H1 (cell line): ENCODE measurements around the gene BCL11A. TPM values are rescaled to one million over a fixed set of nuclear protein-coding genes. Genes with fewer than 3 reads are reported as not detected.

Experiments
- CTCF ChIA-PET: fragments of 300-600 bp; sonication (Branson Sonifier 250); formaldehyde crosslinking; loops from one replicate; lab custom pipeline; 2021; ENCODE audit not compliant: partially characterized antibody; lab: Charles Lee
- POLR2A ChIA-PET: fragments of 300-600 bp; sonication (Branson Sonifier 250); formaldehyde crosslinking; loops from one replicate; lab custom pipeline; 2021; ENCODE audit warnings: inconsistent platforms; ENCODE audit not compliant: partially characterized antibody; lab: Charles Lee
- DNase-seq, 2 experiments: peaks; one replicate each; pipeline versions ENCODE4 v3.0.0 to v3.0.0-alpha.2; 2010 to 2022; ENCODE audit warnings: low spot score in 2 of 2, low read depth in 1 of 2, mixed read lengths in 1 of 2
- FAIRE-seq: peaks from 2 replicates; lab custom pipeline; 2011; peaks lifted over from hg19 to GRCh38; lab: Jason Lieb, UNC
- H2AFZ ChIP-seq: 2 replicates; pipeline ENCODE4 v1.8.1; 2012; ENCODE audit warnings: low read length, inconsistent platforms
- H2AK5ac ChIP-seq: 2 replicates; pipeline ENCODE4 v1.6.1; 2013; ENCODE audit warnings: low read depth, low read length
- H2BK120ac ChIP-seq: replicated peaks from 2 replicates; pipeline ENCODE3; 2013; ENCODE audit warnings: low read depth, low read length, inconsistent platforms
- H2BK12ac ChIP-seq: 2 replicates; pipeline ENCODE4 v1.6.1; 2013; ENCODE audit warnings: low read depth, low read length
- H2BK15ac ChIP-seq: 2 replicates; pipeline ENCODE4 v1.6.1; 2013; ENCODE audit warnings: low read length
- H2BK20ac ChIP-seq: 2 replicates; pipeline ENCODE4 v1.6.1; 2013; ENCODE audit warnings: low read length
- H2BK5ac ChIP-seq: 2 replicates; pipeline ENCODE4 v1.6.1; 2013; ENCODE audit warnings: low read depth, low read length
- H3K14ac ChIP-seq: 2 replicates; pipeline ENCODE4 v1.6.1; 2013; ENCODE audit warnings: inconsistent platforms; ENCODE audit not compliant: insufficient read length
- H3K18ac ChIP-seq: 2 replicates; pipeline ENCODE4 v1.6.1; 2013; ENCODE audit warnings: low read length; ENCODE audit errors: extremely low read depth
- H3K23ac ChIP-seq: 2 replicates; pipeline ENCODE4 v1.6.1; 2013; ENCODE audit warnings: inconsistent platforms; ENCODE audit not compliant: insufficient read length
- H3K23me2 ChIP-seq: 2 replicates; pipeline ENCODE4 v1.6.1; 2013; ENCODE audit warnings: low read depth, low read length
- H3K27ac ChIP-seq: 2 replicates; pipeline ENCODE4 v1.6.1; 2011; ENCODE audit warnings: low read depth, low read length, inconsistent platforms
- H3K27me3 ChIP-seq, 4 experiments: replicated peaks in 1 of 4; 1 replicate in 1 of 4; 2 replicates in 3 of 4; pipeline versions ENCODE4 v1.6.1 to v1.8.1; 2011 to 2013; ENCODE audit warnings: low read length in 3 of 4, mild to moderate bottlenecking in 3 of 4, inconsistent platforms in 2 of 4, mixed read lengths in 2 of 4, moderate library complexity in 1 of 4; ENCODE audit not compliant: control insufficient read depth in 3 of 4, insufficient read depth in 3 of 4; ENCODE audit errors: extremely low read depth in 1 of 4
- H3K36me3 ChIP-seq, 4 experiments: 2 replicates each; pipeline versions ENCODE4 v1.6.1 to v1.8.1; 2011 to 2013; ENCODE audit warnings: mild to moderate bottlenecking in 4 of 4, low read length in 3 of 4, moderate library complexity in 2 of 4, control low read depth in 1 of 4, inconsistent platforms in 1 of 4; ENCODE audit not compliant: insufficient read depth in 4 of 4, control insufficient read depth in 2 of 4
- H3K4ac ChIP-seq: replicated peaks from 2 replicates; pipeline ENCODE3; 2013; ENCODE audit warnings: low read length, low read depth, mixed read lengths, inconsistent platforms; ENCODE audit not compliant: insufficient read length
- H3K4me1 ChIP-seq, 4 experiments: replicated peaks in 1 of 4; 1 replicate in 1 of 4; 2 replicates in 3 of 4; pipeline versions ENCODE4 v1.6.1 to v1.8.1; 2011 to 2013; ENCODE audit warnings: low read length in 3 of 4, inconsistent platforms in 2 of 4, mixed read lengths in 1 of 4; ENCODE audit not compliant: insufficient read depth in 4 of 4, control insufficient read depth in 3 of 4
- H3K4me2 ChIP-seq, 2 experiments: 2 replicates each; pipeline versions ENCODE4 v1.6.1 to v1.8.1; 2011 to 2013; ENCODE audit warnings: low read depth in 2 of 2, low read length in 2 of 2, control low read depth in 1 of 2, inconsistent platforms in 1 of 2, mild to moderate bottlenecking in 1 of 2; ENCODE audit not compliant: insufficient read depth in 1 of 2
- H3K4me3 ChIP-seq, 4 experiments: fragments of 200-600, 300-600 bp in 1 of 4; sonication (generic), shearing (Covaris generic), sonication (Bioruptor Twin) in 1 of 4; 2 replicates each; pipeline versions ENCODE4 v1.5.1 to v1.8.1; 2011 to 2016; ENCODE audit warnings: low read length in 4 of 4, low read depth in 3 of 4, control low read depth in 2 of 4, inconsistent platforms in 2 of 4, mild to moderate bottlenecking in 2 of 4, mixed read lengths in 1 of 4, moderate library complexity in 1 of 4; ENCODE audit not compliant: insufficient read depth in 2 of 4; ENCODE audit errors: extremely low read depth in 1 of 4
- H3K56ac ChIP-seq: replicated peaks from 2 replicates; pipeline ENCODE3; 2013; ENCODE audit warnings: low read depth, mild to moderate bottlenecking, mixed read lengths, low read length, inconsistent platforms; ENCODE audit not compliant: insufficient read length
- H3K79me1 ChIP-seq: 2 replicates; pipeline ENCODE4 v1.6.1; 2013; ENCODE audit warnings: low read depth, low read length, control low read depth
- H3K79me2 ChIP-seq, 2 experiments: 2 replicates each; pipeline versions ENCODE4 v1.6.1 to v1.8.1; 2012 to 2013; ENCODE audit warnings: low read length in 2 of 2, mild to moderate bottlenecking in 2 of 2, inconsistent platforms in 1 of 2; ENCODE audit not compliant: insufficient read depth in 2 of 2, control insufficient read depth in 1 of 2
- H3K9ac ChIP-seq, 4 experiments: replicated peaks in 1 of 4; 1 replicate in 1 of 4; 2 replicates in 3 of 4; pipeline versions ENCODE4 v1.6.1 to v1.8.1; 2011 to 2013; ENCODE audit warnings: low read depth in 3 of 4, low read length in 3 of 4, control low read depth in 2 of 4, mild to moderate bottlenecking in 2 of 4, moderate library complexity in 2 of 4, inconsistent platforms in 1 of 4; ENCODE audit errors: extremely low read depth in 1 of 4
- H3K9me3 ChIP-seq, 2 experiments: 2 replicates each; pipeline versions ENCODE4 v1.6.1 to v1.8.1; 2012 to 2013; ENCODE audit warnings: mild to moderate bottlenecking in 2 of 2, moderate library complexity in 2 of 2, control low read depth in 1 of 2, inconsistent platforms in 1 of 2, low read depth in 1 of 2, low read length in 1 of 2, mixed read lengths in 1 of 2; ENCODE audit not compliant: insufficient read depth in 2 of 2
- H4K20me1 ChIP-seq, 2 experiments: replicated peaks in 1 of 2; 2 replicates each; pipeline versions ENCODE3 to v1.8.1; 2011 to 2013; ENCODE audit warnings: inconsistent platforms in 2 of 2, low read length in 2 of 2, mild to moderate bottlenecking in 1 of 2; ENCODE audit not compliant: insufficient read depth in 2 of 2, control insufficient read depth in 1 of 2
- H4K5ac ChIP-seq: 2 replicates; pipeline ENCODE4 v1.6.1; 2013; ENCODE audit warnings: low read length, low read depth, mixed read lengths, inconsistent platforms; ENCODE audit not compliant: insufficient read length
- H4K8ac ChIP-seq: 2 replicates; pipeline ENCODE4 v1.8.0; 2013; ENCODE audit warnings: mild to moderate bottlenecking, moderate library complexity, low read length, inconsistent platforms; ENCODE audit not compliant: insufficient read depth; ENCODE audit errors: extremely low read depth
- H4K91ac ChIP-seq: replicated peaks from 2 replicates; pipeline ENCODE3; 2013; ENCODE audit warnings: low read length, mixed read lengths, inconsistent platforms; ENCODE audit not compliant: insufficient read length
- BACH1 ChIP-seq: IDR thresholded peaks from 2 replicates; pipeline ENCODE4 v1.6.1; 2012; ENCODE audit warnings: low read length, improper control_type of control experiment
- CBX8 ChIP-seq: fragments of 300-800, 300-1000 bp; sonication (generic); IDR thresholded peaks from 2 replicates; pipeline ENCODE4 v1.7.1; 2016; ENCODE audit warnings: low read depth, low read length, borderline replicate concordance
- CEBPB ChIP-seq: IDR thresholded peaks from 2 replicates; pipeline ENCODE4 v1.6.1; 2012; ENCODE audit warnings: low read depth, low read length
- CTBP2 ChIP-seq: IDR thresholded peaks from 2 replicates; pipeline ENCODE4 v1.7.0; 2011; ENCODE audit warnings: borderline replicate concordance, mild to moderate bottlenecking, moderate library complexity, mixed read lengths, low read length; ENCODE audit not compliant: insufficient read depth, insufficient read length
- HDAC6 ChIP-seq: IDR thresholded peaks from one replicate; pipeline ENCODE4 v1.7.1; 2012; ENCODE audit warnings: low read depth, mild to moderate bottlenecking, inconsistent platforms, low read length, moderate library complexity
- RXRA ChIP-seq: IDR thresholded peaks from 2 replicates; pipeline ENCODE4 v1.6.1; 2011; ENCODE audit warnings: low read depth, mild to moderate bottlenecking, low read length, moderate library complexity; ENCODE audit not compliant: insufficient read depth
- SIN3A ChIP-seq, 2 experiments: IDR thresholded peaks in 1 of 2; conservative IDR thresholded peaks in 1 of 2; 2 replicates each; pipeline ENCODE4 v1.6.1; 2011 to 2012; ENCODE audit warnings: low read length in 2 of 2, improper control_type of control experiment in 1 of 2, low read depth in 1 of 2, mild to moderate bottlenecking in 1 of 2
- SP1 ChIP-seq: IDR thresholded peaks from 2 replicates; pipeline ENCODE4 v1.6.1; 2011; ENCODE audit warnings: low read depth, low read length
- TBP ChIP-seq: IDR thresholded peaks from 2 replicates; pipeline ENCODE4 v1.6.1; 2011; ENCODE audit warnings: low read depth, low read length, improper control_type of control experiment
- YY1 ChIP-seq: IDR thresholded peaks from 2 replicates; pipeline ENCODE4 v1.6.1; 2011; ENCODE audit warnings: low read depth, mild to moderate bottlenecking, low read length
- WGBS, 2 experiments: shearing (Covaris generic) in 1 of 2; methylation state at CpG; one replicate each; pipeline versions ENCODE4 v1.1.6 to v1.1.7; 2013 to 2015; ENCODE audit warnings: low lambda C conversion rate in 2 of 2, mixed read lengths in 2 of 2, inconsistent platforms in 1 of 2, low coverage in 1 of 2, missing lambda C conversion rate in 1 of 2; ENCODE audit not compliant: insufficient replicate concordance in 2 of 2, insufficient coverage in 1 of 2, insufficient read length in 1 of 2; ENCODE audit errors: extremely low coverage in 1 of 2, missing lambda C conversion rate in 1 of 2; 5-methylcytosine and 5-hydroxymethylcytosine counted together
- polyA plus RNA-seq, 7 experiments: library from polyadenylated mRNA; depleted of rRNA in 3 of 7; stranded (reverse) in 5 of 7; unstranded in 2 of 7; fragments of >200 nt in 5 of 7; fragments of 200-250 nt in 2 of 7; gene quantifications; 1 replicate in 5 of 7; 2 replicates in 1 of 7; 4 replicates in 1 of 7; pipeline versions ENCODE4 v1.2.1 to v1.2.3, GENCODE V29; 2011 to 2013; ENCODE audit warnings: missing spikeins in 2 of 7, mixed read lengths in 2 of 7
- total RNA-seq: library from RNA; stranded (reverse); fragmentation: NEBNext Ultra II Directional; extraction: Animal tissue kit (Norgen Biotek cat#: 25700); gene quantifications from 2 replicates; pipeline ENCODE4 v1.2.1, GENCODE V29; 2021
- TF ChIP-seq, protein P1 (sequence below), 3 experiments: IDR thresholded peaks; 1 replicate in 2 of 3; 2 replicates in 1 of 3; pipeline versions ENCODE4 v1.5.1 to v1.6.1; 2011; ENCODE audit warnings: low read length in 3 of 3, mild to moderate bottlenecking in 3 of 3, inconsistent platforms in 2 of 3, low read depth in 1 of 3, moderate library complexity in 1 of 3; ENCODE audit not compliant: insufficient read depth in 1 of 3; ENCODE audit errors: control extremely low read depth in 1 of 3

The BCL11A gene
- total and polyA plus RNA-seq, 2 of the 8 experiments (the other 6 are each of a cell fraction or from before 2014, with no cell fraction given): 11.9 to 59.3 TPM

DNA sequence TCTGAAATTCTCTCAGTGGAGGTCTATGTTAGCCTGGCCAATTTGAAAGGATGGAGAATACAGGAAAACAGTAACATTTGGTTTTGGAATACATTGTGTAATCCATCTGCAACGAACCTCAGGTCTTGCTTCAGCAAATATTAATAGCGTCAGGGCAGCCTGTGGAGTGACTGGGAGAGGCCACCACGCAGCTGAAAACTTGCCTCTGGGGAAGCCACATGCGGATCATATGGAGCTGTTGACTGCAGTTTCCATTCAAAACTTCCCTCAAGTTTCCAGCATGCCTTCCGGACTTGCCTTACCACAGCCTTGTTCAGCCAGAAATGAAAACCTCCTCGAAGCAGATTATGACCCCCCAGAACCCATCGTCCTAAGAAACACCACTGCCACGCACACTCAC is 25.7 kb downstream of the BCL11A start:
- 0 out of 2 replicates have a peak overlapping the region, but pooled peaks have one; percentile 20 for H3K18ac ChIP-seq
- no peak overlapping the region for H2AK5ac ChIP-seq
- H4K20me1 ChIP-seq: peaks cover 19 to 20% of the 10 kb centered on the region in 2 experiments
- no peak overlapping the region for H4K8ac ChIP-seq
- WGBS, 2 experiments: 93% methylated on average over 8 of the region's 8 CpGs; no CpG with 5 or more reads in 1 of the 2 experiments
- no peak overlapping the region for H3K27ac ChIP-seq
- no peaks in the 10 kb centered on the region; the same call in 1 of the 2 replicates for H3K23me2 ChIP-seq
- H2BK15ac ChIP-seq: peak overlapping the region; percentile 33; the same call in 1 of the 2 replicates
- H3K79me2 ChIP-seq: peaks cover 22 to 98% of the 10 kb centered on the region in 2 experiments
- no peak overlapping the region for H3K4me3 ChIP-seq
- H3K9ac ChIP-seq: no peak overlapping the region
- H3K4ac ChIP-seq: no peak overlapping the region
- H3K4me2 ChIP-seq: no peak overlapping the region
- no peak overlapping the region for H3K56ac ChIP-seq
- H3K79me1 ChIP-seq: peaks cover 10% of the 10 kb centered on the region; the same call in 1 of the 2 replicates
- H4K91ac ChIP-seq: no peak overlapping the region
- H3K23ac ChIP-seq: no peak overlapping the region
- no peak overlapping the region for H2BK5ac ChIP-seq
- no peak overlapping the region for H4K5ac ChIP-seq
- H3K9me3 ChIP-seq: no peaks in the 10 kb centered on the region
- no peak overlapping the region for H2BK12ac ChIP-seq
- peaks cover 17 to 44% (median 24%) of the 10 kb centered on the region in 4 experiments for H3K4me1 ChIP-seq
- FAIRE-seq: no peak
- no peak overlapping the region for H2BK120ac ChIP-seq
- CTCF ChIA-PET: interaction anchor here (1.2 to 2.8 kb wide), 4 partner anchors 11 to 38 kb away, joined by 3 to 11 read pairs (median 4); no protein-coding TSS in a partner anchor
- H2AFZ ChIP-seq: no peak overlapping the region
- peaks cover 0 to 23% (median 2%) of the 10 kb centered on the region in 4 experiments; a peak in 4 of 8 replicates for H3K36me3 ChIP-seq
- no peak overlapping the region for H3K14ac ChIP-seq
- POLR2A ChIA-PET: interaction anchor here (1.1 to 1.5 kb wide), 2 partner anchors 10 to 88 kb away, joined by 3 to 4 read pairs; no protein-coding TSS in a partner anchor
- no peak overlapping the region for H2BK20ac ChIP-seq
- H3K27me3 ChIP-seq: no peaks in the 10 kb centered on the region
- no peak for DNase-seq
- TF ChIP-seq HDAC6: no peak
- no peak for TF ChIP-seq YY1
- TF ChIP-seq CBX8: no peak
- TF ChIP-seq SP1: no peak
- no peak for TF ChIP-seq SIN3A (conservative IDR thresholded peaks at IDR 0.05 in 1 of 2, IDR thresholded peaks at IDR 0.05 in 1 of 2; ENCODE audit: low read depth in 1 of 2, low read length in 2 of 2)
- TF ChIP-seq RXRA: no peak
- TF ChIP-seq TBP: no peak
- TF ChIP-seq CTBP2: no peak
- no peak for TF ChIP-seq CEBPB
- TF ChIP-seq BACH1: no peak
- TF ChIP-seq, protein P1, sequence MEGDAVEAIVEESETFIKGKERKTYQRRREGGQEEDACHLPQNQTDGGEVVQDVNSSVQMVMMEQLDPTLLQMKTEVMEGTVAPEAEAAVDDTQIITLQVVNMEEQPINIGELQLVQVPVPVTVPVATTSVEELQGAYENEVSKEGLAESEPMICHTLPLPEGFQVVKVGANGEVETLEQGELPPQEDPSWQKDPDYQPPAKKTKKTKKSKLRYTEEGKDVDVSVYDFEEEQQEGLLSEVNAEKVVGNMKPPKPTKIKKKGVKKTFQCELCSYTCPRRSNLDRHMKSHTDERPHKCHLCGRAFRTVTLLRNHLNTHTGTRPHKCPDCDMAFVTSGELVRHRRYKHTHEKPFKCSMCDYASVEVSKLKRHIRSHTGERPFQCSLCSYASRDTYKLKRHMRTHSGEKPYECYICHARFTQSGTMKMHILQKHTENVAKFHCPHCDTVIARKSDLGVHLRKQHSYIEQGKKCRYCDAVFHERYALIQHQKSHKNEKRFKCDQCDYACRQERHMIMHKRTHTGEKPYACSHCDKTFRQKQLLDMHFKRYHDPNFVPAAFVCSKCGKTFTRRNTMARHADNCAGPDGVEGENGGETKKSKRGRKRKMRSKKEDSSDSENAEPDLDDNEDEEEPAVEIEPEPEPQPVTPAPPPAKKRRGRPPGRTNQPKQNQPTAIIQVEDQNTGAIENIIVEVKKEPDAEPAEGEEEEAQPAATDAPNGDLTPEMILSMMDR (IDR thresholded peaks at IDR 0.05; ENCODE audit: control extremely low read depth in 1 of 3, insufficient read depth in 1 of 3, low read depth in 1 of 3, low read length in 3 of 3): no peak
